K562 (cell line): Measurements from ENCODE around the gene BEST4. TPM values are rescaled to one million over a fixed set of nuclear protein-coding genes. Genes with fewer than 3 reads are reported as not detected.

Experiments
- CSDE1 ChIP-seq, 2 experiments: fragments of 450-650 bp; IDR thresholded peaks; 2 replicates each; pipeline ENCODE4 v1.6.1; 2016; ENCODE audit warnings: mild to moderate bottlenecking in 1 of 2
- ELF1 ChIP-seq: fragments of 200-800 bp; sonication (Bioruptor generic); IDR thresholded peaks from 2 replicates; pipeline ENCODE4 v1.6.1; 2016; ENCODE audit warnings: missing genetic modification characterization, missing compliant biosample characterization
- GATAD2B ChIP-seq: fragments of 450-650 bp; IDR thresholded peaks from 2 replicates; pipeline ENCODE4 v1.6.1; 2017; ENCODE audit warnings: mild to moderate bottlenecking, borderline replicate concordance
- MTA1 ChIP-seq: fragments of 450-650 bp; IDR thresholded peaks from 2 replicates; pipeline ENCODE4 v1.6.1; 2017; ENCODE audit warnings: borderline replicate concordance
- NKRF ChIP-seq: fragments of 450-650 bp; IDR thresholded peaks from 2 replicates; pipeline ENCODE4 v1.6.1; 2016; ENCODE audit warnings: borderline replicate concordance
- NR1H2 ChIP-seq: sonication (generic); formaldehyde crosslinking; IDR thresholded peaks from 2 replicates; pipeline ENCODE4 v1.4.0; 2020; ENCODE audit warnings: mild to moderate bottlenecking, missing genetic modification reagents
- OTX1 ChIP-seq: fragments of 450-650 bp; formaldehyde crosslinking; IDR thresholded peaks from 2 replicates; pipeline ENCODE4 v1.4.0; 2022; ENCODE audit warnings: mild to moderate bottlenecking
- PHF8 ChIP-seq: fragments of 200-600 bp; sonication (generic); IDR thresholded peaks from 2 replicates; pipeline ENCODE4 v1.6.1; 2012; ENCODE audit warnings: mixed run types, mild to moderate bottlenecking, inconsistent platforms, low read length, moderate library complexity, borderline replicate concordance
- SAFB2 ChIP-seq: fragments of 200-400 bp; formaldehyde crosslinking; IDR thresholded peaks from 2 replicates; pipeline ENCODE4 v1.6.1; 2018; ENCODE audit warnings: borderline replicate concordance, low read length, low read depth, moderate library complexity; ENCODE audit not compliant: severe bottlenecking
- SRSF9 ChIP-seq: fragments of 200-400 bp; formaldehyde crosslinking; IDR thresholded peaks from 2 replicates; pipeline ENCODE4 v1.6.1; 2017; ENCODE audit warnings: low read depth, low read length, borderline replicate concordance
- ZBTB12 ChIP-seq: fragments of 250-450 bp; sonication (Bioruptor Pico); IDR thresholded peaks from 2 replicates; pipeline ENCODE4 v1.4.0; 2020
- ZFP91 ChIP-seq: sonication (generic); formaldehyde crosslinking; IDR thresholded peaks from 2 replicates; pipeline ENCODE4 v1.8.0; 2022; ENCODE audit warnings: mild to moderate bottlenecking, missing genetic modification reagents
- ZNF12 ChIP-seq: sonication (generic); formaldehyde crosslinking; IDR thresholded peaks from 2 replicates; pipeline ENCODE4 v1.4.0; 2020; ENCODE audit warnings: mild to moderate bottlenecking, missing genetic modification reagents
- ZNF347 ChIP-seq: fragments of 450-650 bp; formaldehyde crosslinking; IDR thresholded peaks from 2 replicates; pipeline ENCODE4 v1.4.0; 2020; ENCODE audit warnings: low read depth, mild to moderate bottlenecking, moderate library complexity
- polyA plus RNA-seq, 8 experiments: library from polyadenylated mRNA; depleted of rRNA in 4 of 8; stranded (reverse) in 5 of 8; unstranded in 3 of 8; fragments of >200 nt; fragmentation: Nextera tagmentation in 2 of 8; fragmentation: Illumina TruSeq in 1 of 8; extraction: Ambion mirVana in 2 of 8; extraction: Trizol in 1 of 8; gene quantifications; 2 replicates each; pipeline versions ENCODE4 v1.2.1 to v1.2.3, GENCODE V29; 2011 to 2014; ENCODE audit warnings: inconsistent platforms in 1 of 8, missing spikeins in 1 of 8
- total RNA-seq, 7 experiments: library from RNA; depleted of rRNA in 6 of 7; stranded (reverse); fragments of >200 nt in 6 of 7; fragmentation: Illumina TruSeq in 2 of 7; extraction: Trizol in 2 of 7; gene quantifications; 2 replicates each; pipeline versions ENCODE4 v1.2.1 to v1.2.3, GENCODE V29; 2011 to 2021; ENCODE audit warnings: low replicate concordance in 1 of 7
- TF ChIP-seq, protein P1 (sequence below), 2 experiments: fragments of 200-800 bp in 1 of 2; sonication (Bioruptor generic) in 1 of 2; sonication (generic) in 1 of 2; formaldehyde crosslinking in 1 of 2; IDR thresholded peaks in 1 of 2; conservative IDR thresholded peaks in 1 of 2; 2 replicates each; pipeline versions ENCODE4 v1.5.0 to v1.6.1; 2016 to 2020; ENCODE audit warnings: missing compliant biosample characterization in 1 of 2, missing genetic modification characterization in 1 of 2, missing genetic modification reagents in 1 of 2
- TF ChIP-seq, protein P2 (sequence below): fragments of 250-450 bp; sonication (Bioruptor Pico); IDR thresholded peaks from 2 replicates; pipeline ENCODE4 v1.5.0; 2021

BEST4 gene
- total and polyA plus RNA-seq, 9 of the 15 experiments (the other 6 are each of a cell fraction or from before 2014, with no cell fraction given): 0.07 to 0.11 TPM; not detected in 7

- TF ChIP-seq, protein P1, sequence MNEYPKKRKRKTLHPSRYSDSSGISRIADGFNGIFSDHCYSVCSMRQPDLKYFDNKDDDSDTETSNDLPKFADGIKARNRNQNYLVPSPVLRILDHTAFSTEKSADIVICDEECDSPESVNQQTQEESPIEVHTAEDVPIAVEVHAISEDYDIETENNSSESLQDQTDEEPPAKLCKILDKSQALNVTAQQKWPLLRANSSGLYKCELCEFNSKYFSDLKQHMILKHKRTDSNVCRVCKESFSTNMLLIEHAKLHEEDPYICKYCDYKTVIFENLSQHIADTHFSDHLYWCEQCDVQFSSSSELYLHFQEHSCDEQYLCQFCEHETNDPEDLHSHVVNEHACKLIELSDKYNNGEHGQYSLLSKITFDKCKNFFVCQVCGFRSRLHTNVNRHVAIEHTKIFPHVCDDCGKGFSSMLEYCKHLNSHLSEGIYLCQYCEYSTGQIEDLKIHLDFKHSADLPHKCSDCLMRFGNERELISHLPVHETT (CRISPR knock-in tag; conservative IDR thresholded peaks at IDR 0.05 in 1 of 2, IDR thresholded peaks at IDR 0.05 in 1 of 2): peak in 1 of 2 experiments; percentile 67; a peak in 1 of 4 replicates
- TF ChIP-seq CSDE1 (IDR thresholded peaks at IDR 0.05) (peak in 1 of 2 experiments; percentile 38; a peak in 2 of 4 replicates), SAFB2 (no peak), NR1H2 (CRISPR knock-in tag) (0 out of 2 replicates have a peak, but pooled peaks have one; percentile 68), ELF1 (tag) (peak; percentile 83), PHF8 (peak; percentile 95), MTA1 (peak; percentile 5; the same call in 1 of the 2 replicates), ZBTB12 (CRISPR knock-in tag) (peak; percentile 87), ZNF12 (CRISPR knock-in tag) (peak; percentile 39; the same call in 1 of the 2 replicates), SRSF9 (no peak), OTX1 (CRISPR knock-in tag) (0 out of 2 replicates have a peak, but pooled peaks have one; percentile 60), NKRF (peak; percentile 96), GATAD2B (peak; percentile 4; the same call in 1 of the 2 replicates), ZFP91 (CRISPR knock-in tag) (peak; percentile 74), ZNF347 (CRISPR knock-in tag) (no peak)
- TF ChIP-seq, protein P2, sequence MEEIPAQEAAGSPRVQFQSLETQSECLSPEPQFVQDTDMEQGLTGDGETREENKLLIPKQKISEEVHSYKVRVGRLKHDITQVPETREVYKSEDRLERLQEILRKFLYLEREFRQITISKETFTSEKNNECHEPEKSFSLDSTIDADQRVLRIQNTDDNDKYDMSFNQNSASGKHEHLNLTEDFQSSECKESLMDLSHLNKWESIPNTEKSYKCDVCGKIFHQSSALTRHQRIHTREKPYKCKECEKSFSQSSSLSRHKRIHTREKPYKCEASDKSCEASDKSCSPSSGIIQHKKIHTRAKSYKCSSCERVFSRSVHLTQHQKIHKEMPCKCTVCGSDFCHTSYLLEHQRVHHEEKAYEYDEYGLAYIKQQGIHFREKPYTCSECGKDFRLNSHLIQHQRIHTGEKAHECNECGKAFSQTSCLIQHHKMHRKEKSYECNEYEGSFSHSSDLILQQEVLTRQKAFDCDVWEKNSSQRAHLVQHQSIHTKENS (CRISPR knock-in tag): no peak
Observed at GRCh38 chr1:44739307-44740178, 48.4 kb downstream of the BEST4 start, which contains the start of gene KIF2C (continued).
